ES-I3 (cell line): ENCODE data around the gene XKRX.

Experiments used
- H3K36me3 ChIP-seq: 2 replicates; pipeline ENCODE4 v1.6.1; 2013; ENCODE audit warnings: mild to moderate bottlenecking, low read length, control low read depth, moderate library complexity; ENCODE audit not compliant: insufficient read depth
- H3K4me1 ChIP-seq: 2 replicates; pipeline ENCODE4 v1.6.1; 2013; ENCODE audit warnings: mild to moderate bottlenecking, control low read depth, low read length; ENCODE audit not compliant: insufficient read depth
- H3K9ac ChIP-seq: 2 replicates; pipeline ENCODE4 v1.6.1; 2013; ENCODE audit warnings: low read depth, mild to moderate bottlenecking, low read length, moderate library complexity
- H3K9me3 ChIP-seq: 2 replicates; pipeline ENCODE4 v1.6.1; 2013; ENCODE audit warnings: mild to moderate bottlenecking, low read length, moderate library complexity; ENCODE audit not compliant: control insufficient read depth, insufficient read depth

Gene XKRX

DNA sequence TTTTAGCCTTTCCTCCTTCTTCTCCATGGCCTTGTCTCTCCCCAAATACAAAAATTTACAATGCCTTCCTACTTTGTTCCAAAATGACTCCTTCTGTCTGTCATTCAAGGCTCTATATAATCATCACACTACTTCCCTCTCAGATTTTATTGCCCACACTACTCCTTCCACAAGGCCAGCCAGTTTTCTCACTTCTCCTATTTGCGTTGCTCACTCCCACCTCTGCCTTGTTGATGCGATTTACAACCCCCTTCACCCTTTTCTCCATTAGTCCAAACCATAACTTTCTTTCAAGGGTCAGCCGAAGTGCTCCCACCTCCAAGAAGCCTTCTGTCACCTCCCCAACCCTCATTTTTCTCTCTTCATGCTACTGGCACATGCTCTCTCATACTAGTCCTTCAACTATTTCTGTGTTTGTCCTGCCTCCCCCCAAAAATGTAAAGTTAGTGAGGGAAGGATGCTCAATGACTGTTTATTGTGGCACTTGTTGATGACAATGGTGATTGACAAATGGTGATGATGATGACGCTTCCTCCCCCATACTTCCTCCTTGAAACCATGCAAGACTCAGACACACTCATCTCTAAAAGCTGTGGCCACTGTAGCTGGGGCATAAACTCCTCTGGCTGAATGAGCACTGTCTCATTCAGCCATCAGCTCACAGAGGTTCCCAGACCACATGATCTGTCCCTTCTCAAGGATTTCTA, 2.7 kb upstream of the XKRX start:
- no peaks in the 10 kb centered on the region for H3K4me1 ChIP-seq
- no peaks in the 10 kb centered on the region for H3K36me3 ChIP-seq
- no peak overlapping the region for H3K9ac ChIP-seq
- no peaks in the 10 kb centered on the region for H3K9me3 ChIP-seq

DNA sequence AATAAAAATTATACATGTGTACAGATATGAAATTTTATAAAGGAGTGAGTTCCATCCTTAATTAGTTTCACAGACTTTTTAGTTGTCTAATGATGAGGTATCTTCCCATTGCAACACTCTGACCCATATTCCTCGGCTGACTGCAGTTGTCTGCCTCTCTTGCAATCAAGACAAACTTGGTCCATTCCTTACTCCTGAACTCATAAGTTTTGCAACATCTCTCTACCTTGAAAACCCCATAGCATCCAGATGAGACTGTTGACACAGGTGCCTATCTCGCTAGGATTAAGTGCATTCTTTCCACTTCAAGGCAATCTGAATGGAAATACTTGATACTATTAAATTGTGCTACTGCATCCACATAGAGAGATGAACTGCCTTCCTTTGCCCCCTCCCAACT, 2.3 kb downstream of the XKRX start:
- Histone ChIP-seq H3K4me1 (no peaks in the 10 kb centered on the region), H3K9ac (no peak overlapping the region), H3K36me3 (no peaks in the 10 kb centered on the region), H3K9me3 (no peaks in the 10 kb centered on the region)

DNA sequence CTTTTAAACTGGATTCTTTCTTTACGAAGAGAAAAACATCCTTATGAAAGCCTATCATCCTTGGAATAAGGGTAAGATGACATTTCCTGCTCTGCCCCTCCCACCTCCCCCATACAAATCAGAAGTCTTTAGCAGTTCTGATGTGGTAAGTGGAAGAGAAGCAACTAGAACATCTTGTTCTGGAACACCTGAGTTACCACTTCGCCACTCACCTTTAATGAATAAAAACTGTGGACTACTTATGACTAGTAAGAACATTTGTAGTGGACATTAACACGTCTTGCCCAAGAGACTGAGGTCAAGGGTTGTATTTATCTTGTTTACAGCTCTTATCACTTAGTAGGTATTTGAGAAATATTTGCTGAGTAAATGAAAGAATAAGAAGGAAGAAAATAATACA, 4.3 kb downstream of the XKRX start:
- Histone ChIP-seq H3K9me3 (no peaks in the 10 kb centered on the region), H3K4me1 (no peaks in the 10 kb centered on the region), H3K36me3 (no peaks in the 10 kb centered on the region), H3K9ac (no peak overlapping the region)

DNA sequence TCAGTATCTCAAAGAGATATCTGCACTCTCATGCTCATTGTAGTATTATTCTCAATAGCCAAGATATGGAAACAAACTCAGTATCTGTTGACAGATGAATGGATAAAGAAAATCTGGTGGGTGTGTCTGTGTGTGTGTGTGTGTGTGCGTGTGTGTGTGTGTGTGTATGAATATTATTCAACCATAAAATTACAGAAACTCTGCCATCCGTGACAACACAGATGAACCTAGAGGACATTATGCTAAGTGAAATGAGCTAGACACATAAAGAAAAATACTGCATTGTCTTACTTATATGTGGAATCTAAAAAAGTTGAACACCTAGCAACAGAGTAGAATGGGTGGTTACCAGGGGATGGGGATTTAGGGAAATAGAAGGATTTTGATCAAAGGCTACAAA, 13.2 kb downstream of the XKRX start:
- no peaks in the 10 kb centered on the region for H3K4me1 ChIP-seq
- H3K9me3 ChIP-seq, result no peaks in the 10 kb centered on the region
- H3K36me3 ChIP-seq, result no peaks in the 10 kb centered on the region
- no peak overlapping the region for H3K9ac ChIP-seq

DNA sequence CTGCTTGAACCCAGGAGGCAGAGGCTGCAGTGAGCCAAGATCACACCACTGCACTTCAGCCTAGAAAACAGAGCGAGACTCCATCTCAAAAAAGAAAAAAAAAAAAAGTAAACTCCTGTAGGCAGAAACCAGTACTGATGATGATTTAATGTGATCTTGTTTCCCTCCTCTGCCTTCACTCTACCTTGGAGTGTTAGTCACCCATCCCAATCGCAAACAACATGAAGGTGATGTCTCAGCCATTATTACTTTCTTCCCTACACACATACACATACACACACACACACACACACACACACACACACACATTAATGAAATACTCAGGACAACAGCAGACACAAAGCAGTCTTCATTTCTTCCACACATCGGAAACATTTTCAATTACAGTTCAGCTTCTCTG, 15.6 kb downstream of the XKRX start:
- H3K36me3 ChIP-seq, result no peaks in the 10 kb centered on the region
- H3K9ac ChIP-seq, result no peak overlapping the region
- no peaks in the 10 kb centered on the region for H3K9me3 ChIP-seq
- no peaks in the 10 kb centered on the region for H3K4me1 ChIP-seq

DNA sequence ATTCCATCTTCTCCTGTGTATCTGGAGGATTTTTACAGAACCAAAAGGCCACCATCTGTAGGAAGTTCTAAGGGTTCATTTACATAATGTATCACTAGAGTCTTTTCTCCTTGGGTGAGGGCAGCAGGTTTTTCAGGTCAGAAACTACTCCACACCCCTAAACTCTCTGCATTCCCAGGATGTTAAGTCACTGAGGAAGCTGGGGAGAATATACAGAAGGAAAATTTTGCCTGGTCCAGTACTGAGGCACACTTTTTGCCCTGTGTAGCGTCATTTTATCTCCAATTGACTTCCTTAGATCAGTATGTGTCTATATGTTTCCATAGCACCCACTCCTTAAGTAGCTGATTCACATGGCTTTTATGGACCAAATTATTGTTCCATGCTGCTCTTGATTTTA, 17.0 kb downstream of the XKRX start:
- Histone ChIP-seq H3K9me3 (no peaks in the 10 kb centered on the region), H3K4me1 (no peaks in the 10 kb centered on the region), H3K36me3 (no peaks in the 10 kb centered on the region), H3K9ac (no peak overlapping the region)

DNA sequence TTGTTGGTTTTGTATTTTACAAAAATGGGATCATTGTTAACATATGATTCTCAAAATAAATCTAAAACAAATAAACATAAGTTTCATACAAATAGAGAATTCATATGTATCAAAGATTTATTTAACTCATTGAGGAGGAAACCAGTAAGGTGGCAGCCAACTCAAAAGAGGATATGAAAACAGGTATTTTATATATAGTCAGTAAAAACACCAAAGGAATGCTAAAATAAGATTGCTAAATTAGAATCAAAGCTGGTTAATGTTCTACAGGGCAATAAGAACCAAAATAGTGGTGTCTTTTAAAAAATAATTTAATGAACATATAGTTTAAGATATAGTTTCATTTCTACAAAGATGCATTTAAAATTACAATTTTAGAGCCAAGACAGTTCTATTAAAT, 23.1 kb downstream of the XKRX start:
- Histone ChIP-seq H3K9me3 (no peaks in the 10 kb centered on the region), H3K36me3 (no peaks in the 10 kb centered on the region), H3K9ac (no peak overlapping the region), H3K4me1 (no peaks in the 10 kb centered on the region)

DNA sequence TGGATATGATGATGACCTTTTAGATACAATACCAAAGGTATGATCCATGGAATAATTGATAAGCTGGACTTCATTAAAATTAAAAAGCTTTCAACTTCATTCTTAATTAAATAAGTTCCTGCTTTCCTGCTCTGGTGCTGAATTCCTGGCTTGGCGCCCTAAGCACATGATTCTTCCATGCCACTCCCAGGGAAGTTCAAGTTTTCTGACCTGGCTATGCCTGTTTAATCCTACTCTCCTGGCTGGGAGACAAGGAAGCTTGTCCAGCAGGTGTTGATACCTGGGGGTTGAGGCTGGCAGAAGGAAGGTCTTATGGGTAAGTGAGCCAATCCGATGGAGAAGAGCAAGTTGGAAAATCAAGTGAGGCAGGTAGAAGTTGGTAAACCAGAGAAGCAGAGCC, 24.3 kb downstream of the XKRX start:
- no peaks in the 10 kb centered on the region for H3K9me3 ChIP-seq
- H3K4me1 ChIP-seq, result no peaks in the 10 kb centered on the region
- no peaks in the 10 kb centered on the region for H3K36me3 ChIP-seq
- no peak overlapping the region for H3K9ac ChIP-seq

DNA sequence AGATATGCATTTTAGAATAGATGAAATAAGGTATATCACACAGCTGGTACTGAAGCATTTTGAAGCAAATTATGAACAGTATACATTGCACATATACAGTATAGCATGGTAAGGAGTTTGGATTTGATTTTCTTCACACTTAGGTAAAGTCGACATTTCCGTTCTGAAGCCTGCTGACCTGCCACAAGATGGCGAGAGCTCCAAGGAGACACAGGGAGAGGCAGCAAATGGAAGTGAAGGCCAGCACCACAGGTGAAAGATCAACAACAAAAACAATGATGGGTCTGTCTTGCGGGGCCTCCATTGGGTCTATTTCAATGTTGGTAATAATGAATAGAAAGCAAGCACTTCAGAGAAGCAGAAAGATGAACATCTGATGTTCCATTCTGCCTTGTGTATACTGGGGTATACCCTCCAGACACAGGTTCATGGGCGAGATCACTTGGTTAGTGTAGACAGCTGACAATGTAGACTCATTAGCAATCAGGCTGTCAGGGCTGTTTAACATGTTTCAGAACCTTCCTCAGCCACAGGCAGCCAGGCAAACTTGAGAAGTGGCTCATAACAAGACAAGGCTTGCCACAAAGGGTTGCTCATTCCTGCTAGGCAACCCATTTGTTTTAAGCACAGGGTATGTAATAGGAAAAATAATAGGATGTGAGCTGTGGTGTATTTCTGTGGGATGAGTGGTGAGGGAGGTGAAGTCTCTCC, 33.2 kb downstream of the XKRX start:
- H3K4me1 ChIP-seq, result 0 out of 2 replicates have a peak, but pooled peaks cover 4% of the 10 kb centered on the region
- H3K36me3 ChIP-seq, result no peaks in the 10 kb centered on the region
- no peaks in the 10 kb centered on the region for H3K9me3 ChIP-seq
- no peak overlapping the region for H3K9ac ChIP-seq

DNA sequence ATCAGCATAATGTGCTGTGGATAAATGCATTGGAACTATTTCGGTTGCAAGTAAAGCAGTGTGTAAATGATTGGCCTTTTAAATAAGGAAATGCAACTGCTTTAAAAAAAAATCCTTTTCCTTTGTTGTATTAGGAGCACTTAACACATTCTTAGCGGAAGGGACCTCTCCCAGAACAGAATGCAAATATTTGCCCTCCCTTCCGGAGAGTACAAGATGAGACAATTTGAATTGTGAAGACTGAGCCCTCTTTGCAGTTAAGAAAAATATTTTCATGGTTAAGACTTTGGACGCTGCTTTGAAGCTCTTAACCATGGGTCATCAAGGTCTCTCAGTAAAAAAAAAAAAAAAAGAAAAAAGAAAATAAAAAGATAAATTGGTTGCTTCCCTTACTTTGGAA, 45.1 kb downstream of the XKRX start:
- Histone ChIP-seq H3K4me1 (peaks cover 17% of the 10 kb centered on the region), H3K9me3 (no peaks in the 10 kb centered on the region), H3K9ac (no peak overlapping the region), H3K36me3 (no peaks in the 10 kb centered on the region)

DNA sequence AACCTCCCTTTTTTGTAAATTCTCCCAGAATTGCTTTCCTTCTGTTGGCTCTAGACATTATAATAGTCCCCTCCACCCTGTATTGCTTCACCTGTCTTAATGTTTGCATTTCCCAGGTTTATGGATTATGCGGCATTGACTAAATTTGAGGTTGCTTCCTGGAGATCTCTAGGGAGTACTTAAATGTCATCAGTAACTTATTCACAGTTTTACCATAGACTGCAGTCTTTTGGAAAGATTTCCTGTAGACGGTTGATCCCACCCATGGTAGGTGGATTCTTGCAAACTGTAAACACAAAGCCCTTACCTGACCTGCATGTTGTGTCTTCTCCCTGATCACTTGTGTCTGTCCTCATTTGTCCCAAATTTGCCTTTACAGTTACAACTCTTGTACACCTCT, 48.3 kb downstream of the XKRX start:
- Histone ChIP-seq H3K9me3 (no peaks in the 10 kb centered on the region), H3K9ac (no peak overlapping the region), H3K4me1 (peaks cover 17% of the 10 kb centered on the region), H3K36me3 (no peaks in the 10 kb centered on the region)

DNA sequence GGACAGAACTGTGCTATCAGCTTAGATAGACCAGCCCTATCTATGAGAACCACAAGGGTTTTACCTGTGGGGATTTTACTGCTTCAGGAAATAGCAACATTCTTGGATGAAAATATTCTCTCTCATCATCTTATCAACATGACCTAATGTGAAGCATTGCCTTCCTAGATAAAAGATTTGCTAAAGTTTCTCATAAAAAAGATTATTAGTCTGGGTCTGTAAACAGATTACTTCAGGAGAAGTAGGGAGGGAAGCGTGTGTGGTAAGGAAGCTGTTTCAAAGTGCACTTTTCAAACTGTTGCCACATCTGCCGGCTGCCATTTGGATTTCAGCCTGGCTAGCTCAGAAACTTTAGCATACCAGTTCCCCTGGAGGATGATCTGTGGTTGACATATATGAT, 54.4 kb downstream of the XKRX start, which contains the start of gene NOX1:
Gene NOX1, minus strand, starts transcription at position 35 of the 400 bp plus-strand sequence. CDS start 220 bp downstream, outside the sequence.
- Histone ChIP-seq H3K9me3 (no peaks in the 10 kb centered on the region), H3K36me3 (no peaks in the 10 kb centered on the region), H3K9ac (no peak within 1 kb of the TSS), H3K4me1 (peaks cover 5% of the 10 kb centered on the region)

DNA sequence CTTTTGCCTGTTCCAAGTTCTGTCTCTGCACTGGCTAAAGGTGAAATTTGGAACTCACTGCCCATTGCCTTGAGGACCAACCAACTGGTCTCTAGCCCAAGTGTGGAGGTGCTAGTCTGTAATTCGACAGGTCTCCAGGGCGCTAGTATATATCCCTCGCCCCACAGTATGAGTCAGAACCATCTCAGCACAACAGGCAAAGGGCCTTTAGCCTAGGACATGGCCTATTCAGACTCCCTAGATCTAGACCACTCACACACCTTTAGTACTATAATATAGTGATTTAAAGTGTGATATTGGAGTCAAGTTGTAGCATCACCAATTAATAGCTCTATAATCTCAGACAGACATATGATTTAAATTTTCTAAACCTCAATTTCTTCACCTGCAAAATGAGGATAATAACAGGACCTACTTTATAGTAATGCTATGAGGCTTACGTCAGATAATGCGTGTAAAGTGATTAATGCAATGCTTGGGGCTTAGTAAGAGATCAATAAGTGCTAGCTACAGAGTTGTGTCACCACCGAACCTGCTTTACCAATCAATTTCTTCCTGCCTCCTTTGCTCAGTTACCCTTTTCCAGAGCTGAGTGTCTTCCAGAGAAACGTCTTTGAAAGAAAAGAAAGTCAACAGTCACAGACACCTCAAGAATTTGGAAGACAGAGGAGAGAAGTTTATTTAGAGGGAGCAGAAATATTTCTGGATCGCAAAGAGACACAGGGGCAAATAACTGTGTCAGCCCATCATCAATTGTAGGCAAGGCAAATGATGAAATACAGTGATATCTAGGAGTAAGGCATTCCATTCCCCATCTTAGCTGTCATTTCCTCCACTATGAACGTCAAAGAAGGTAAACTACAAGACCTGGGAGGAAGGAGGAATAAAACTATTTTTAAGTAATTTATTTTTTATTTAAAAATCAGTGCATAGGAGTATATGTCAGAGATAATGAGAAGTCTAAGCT, 56.8 kb downstream of the XKRX start:
- H3K9ac ChIP-seq, result no peak overlapping the region

DNA sequence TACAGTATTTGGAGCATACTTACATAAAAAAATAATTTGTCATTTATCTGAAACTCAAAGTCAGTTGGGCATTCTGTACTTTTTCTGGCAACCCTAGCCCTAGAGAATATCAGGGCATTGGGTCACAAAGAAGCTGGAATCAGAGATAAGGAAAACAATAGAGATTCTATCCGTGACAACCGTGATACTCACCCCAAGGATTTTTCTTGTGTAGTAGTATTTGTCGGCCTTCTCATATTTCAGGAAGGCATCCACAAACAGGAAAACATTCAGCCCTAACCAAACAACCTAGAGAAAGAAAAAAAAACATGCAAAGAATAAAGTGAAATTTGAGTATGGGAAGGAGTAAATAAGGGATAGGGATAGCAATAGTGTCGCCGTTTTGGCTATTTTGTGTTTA, 58.2 kb downstream of the XKRX start:
- Histone ChIP-seq H3K4me1 (peaks cover 5% of the 10 kb centered on the region), H3K36me3 (no peaks in the 10 kb centered on the region), H3K9ac (no peak overlapping the region), H3K9me3 (no peaks in the 10 kb centered on the region)

More for the DNA sequence above, 56.8 kb downstream of the XKRX start:
- H3K9me3 ChIP-seq, result no peaks in the 10 kb centered on the region
- peaks cover 5% of the 10 kb centered on the region for H3K4me1 ChIP-seq
- no peaks in the 10 kb centered on the region for H3K36me3 ChIP-seq
